ENCODE data around the gene CDH22.
A peak's percentile ranks its signal among the peaks of the same experiment; 100 is the strongest.

The CDH22 gene

DNA sequence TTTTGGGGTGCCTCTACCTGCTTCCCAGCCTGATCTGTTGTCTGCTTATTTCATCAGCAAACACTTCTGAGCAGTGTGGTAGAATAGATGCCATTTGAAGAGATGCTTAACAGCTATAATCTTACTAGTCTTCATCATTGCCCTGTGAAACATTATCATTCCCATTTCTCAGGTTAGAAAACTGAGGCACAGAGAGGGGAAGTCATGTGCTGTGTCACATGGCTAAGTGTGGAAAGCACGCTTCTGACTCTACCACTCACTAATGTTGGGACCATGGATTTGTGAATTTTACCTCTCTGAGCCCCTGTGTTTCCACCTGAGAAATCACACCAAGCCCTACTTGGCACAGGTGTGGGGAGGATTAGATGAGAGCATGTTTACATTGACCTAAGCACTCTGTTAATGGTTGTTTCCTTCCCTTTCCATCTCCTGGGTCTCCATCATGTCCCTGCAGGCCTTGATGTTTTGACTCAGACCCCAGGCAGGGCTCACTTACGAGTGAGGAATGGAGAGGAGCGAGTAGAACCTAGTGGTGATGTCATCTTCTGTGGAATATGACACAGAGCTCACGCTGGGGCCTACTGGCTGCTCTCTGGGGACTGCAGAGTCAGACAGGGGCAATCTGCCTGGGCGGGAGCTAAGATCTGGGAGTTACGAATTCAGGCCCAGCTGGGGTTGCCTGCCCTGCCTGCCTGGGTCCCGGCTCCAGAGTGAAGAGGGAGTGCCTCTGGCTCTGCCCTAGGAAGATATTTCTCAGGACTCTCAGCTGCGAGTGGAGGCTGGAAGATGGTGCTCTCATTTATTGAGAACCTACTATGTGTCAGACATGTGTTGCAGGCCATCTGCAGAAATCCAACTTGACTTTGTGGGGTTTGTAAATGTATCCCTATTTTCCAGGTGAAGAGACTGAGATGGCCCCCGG is 64.3 kb downstream of the CDH22 start:
- Histone ChIP-seq H3K4me2 (peak overlapping the region in 4 of 11 experiments; percentile 1 to 38 (median 9); a peak in 2 of 22 replicates), H3K9me3 (replicated peaks in 1 of 11) (no peaks in the 10 kb centered on the region), H3K27ac (no peak overlapping the region), H4K20me1 (peaks cover 0 to 13% (median 0%) of the 10 kb centered on the region in 11 experiments; a peak in 3 of 22 replicates), H3K9ac (no peak overlapping the region), H3K4me1 (peaks cover 0 to 40% (median 18%) of the 10 kb centered on the region in 10 experiments; a peak in 15 of 20 replicates), H3K36me3 (no peaks in the 10 kb centered on the region), H3K4me3 (no peak overlapping the region), H3K27me3 (peaks cover 0 to 14% (median 5%) of the 10 kb centered on the region in 11 experiments; a peak in 8 of 22 replicates)
- TF ChIP-seq Cebpa-rat (IDR thresholded peaks at IDR 0.05), result no peak

DNA sequence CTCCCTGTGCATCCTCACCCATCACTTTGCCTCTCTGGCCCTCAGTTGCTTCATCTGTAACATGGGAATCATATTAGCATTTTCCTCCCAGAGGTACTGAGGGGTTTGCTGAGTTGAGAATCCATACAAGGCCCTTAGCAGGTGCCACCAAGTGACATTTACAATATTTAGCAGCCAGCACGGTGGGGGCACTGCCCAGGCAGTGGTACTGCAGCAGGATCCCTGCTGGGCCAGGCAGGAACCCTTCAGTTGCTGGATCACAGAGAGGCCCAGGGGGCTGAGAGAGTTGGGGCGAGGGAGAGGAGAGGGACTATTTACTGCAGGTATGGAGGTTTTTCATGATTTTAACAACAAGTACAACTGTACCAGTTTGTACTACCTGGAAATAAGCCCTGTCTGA is 65.9 kb downstream of the CDH22 start:
- no peak for TF ChIP-seq Cebpa-rat (IDR thresholded peaks at IDR 0.05)
- no peak overlapping the region for H3K9ac ChIP-seq
- H3K4me3 ChIP-seq, result no peak overlapping the region
- peaks cover 0 to 13% (median 0%) of the 10 kb centered on the region in 11 experiments; a peak in 4 of 22 replicates for H4K20me1 ChIP-seq
- H3K4me1 ChIP-seq, result peaks cover 0 to 35% (median 20%) of the 10 kb centered on the region in 10 experiments; a peak in 15 of 20 replicates
- H3K4me2 ChIP-seq, result no peak overlapping the region
- H3K9me3 ChIP-seq (replicated peaks in 1 of 11), result no peaks in the 10 kb centered on the region
- no peak overlapping the region for H3K27ac ChIP-seq
- no peaks in the 10 kb centered on the region for H3K36me3 ChIP-seq
- H3K27me3 ChIP-seq, result peaks cover 0 to 12% (median 0%) of the 10 kb centered on the region in 11 experiments; a peak in 7 of 22 replicates

DNA sequence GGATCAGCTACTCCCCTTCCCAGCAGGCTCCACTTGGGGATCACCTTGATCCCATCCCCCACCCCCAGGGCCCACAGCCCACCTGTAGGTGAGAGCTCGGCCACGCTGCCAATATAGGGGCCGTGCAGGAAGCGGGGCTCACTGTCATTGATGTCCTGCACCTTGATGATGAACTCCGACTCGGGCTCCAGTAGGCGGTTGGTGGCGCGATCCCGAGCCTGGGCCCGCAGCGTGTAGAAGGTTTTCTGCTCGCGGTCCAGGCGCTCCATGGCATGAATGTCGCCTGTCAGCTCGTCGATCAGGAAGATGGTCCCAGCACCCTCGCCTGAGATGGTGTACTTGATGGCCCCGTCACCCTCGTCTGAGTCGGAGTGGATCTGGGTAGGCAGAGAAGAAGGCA is 67.4 kb downstream of the CDH22 start:
- Histone ChIP-seq H3K4me3 (no peak overlapping the region), H4K20me1 (peaks cover 0 to 13% (median 0%) of the 10 kb centered on the region in 11 experiments; a peak in 3 of 22 replicates), H3K9ac (no peak overlapping the region), H3K4me2 (no peak overlapping the region), H3K27ac (no peak overlapping the region), H3K27me3 (peaks cover 0 to 1% (median 0%) of the 10 kb centered on the region in 11 experiments; a peak in 2 of 22 replicates), H3K36me3 (no peaks in the 10 kb centered on the region), H3K9me3 (replicated peaks in 1 of 11) (no peaks in the 10 kb centered on the region), H3K4me1 (peaks cover 0 to 24% (median 8%) of the 10 kb centered on the region in 10 experiments; a peak in 10 of 20 replicates)
- TF ChIP-seq Cebpa-rat (IDR thresholded peaks at IDR 0.05), result no peak

DNA sequence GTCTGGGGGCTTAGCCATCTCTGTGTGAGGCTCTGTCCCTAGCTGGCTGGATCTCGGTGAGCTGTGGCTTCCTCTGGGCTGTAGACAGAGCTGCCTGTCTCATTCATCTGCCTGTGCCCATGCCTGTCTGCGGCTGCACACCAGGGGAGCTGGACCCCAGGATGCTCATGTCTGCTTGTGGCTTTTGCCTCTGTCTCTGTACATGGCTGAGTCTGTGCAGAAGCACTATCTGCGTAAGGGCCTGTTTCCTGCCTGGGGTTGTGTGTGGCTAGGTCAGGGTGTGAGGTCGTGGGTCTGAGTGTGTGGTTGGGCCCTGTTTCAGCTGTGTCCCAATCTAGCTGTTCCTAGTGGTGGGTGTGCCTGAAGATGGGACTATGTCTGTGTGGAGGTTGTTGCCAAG is 68.2 kb downstream of the CDH22 start:
- H3K36me3 ChIP-seq, result no peaks in the 10 kb centered on the region
- peaks cover 0 to 18% (median 8%) of the 10 kb centered on the region in 10 experiments; a peak in 9 of 20 replicates for H3K4me1 ChIP-seq
- H3K9ac ChIP-seq, result no peak overlapping the region
- no peak overlapping the region for H3K4me2 ChIP-seq
- H3K27ac ChIP-seq, result no peak overlapping the region
- H3K27me3 ChIP-seq, result no peaks in the 10 kb centered on the region; a peak in 1 of 22 replicates
- no peaks in the 10 kb centered on the region for H3K9me3 ChIP-seq (replicated peaks in 1 of 11)
- peaks cover 0 to 13% (median 0%) of the 10 kb centered on the region in 11 experiments; a peak in 3 of 22 replicates for H4K20me1 ChIP-seq
- no peak for TF ChIP-seq Cebpa-rat (IDR thresholded peaks at IDR 0.05)
- no peak overlapping the region for H3K4me3 ChIP-seq

GRCh38 chr20:46237736-46238135 is 70.6 kb downstream of the CDH22 start:
- Histone ChIP-seq H4K20me1 (peaks cover 0 to 21% (median 0%) of the 10 kb centered on the region in 11 experiments; a peak in 8 of 22 replicates), H3K9me3 (replicated peaks in 1 of 11) (no peaks in the 10 kb centered on the region), H3K4me2 (peak overlapping the region in 5 of 11 experiments; percentile 2 to 16 (median 7); a peak in 4 of 22 replicates), H3K4me1 (peaks cover 0 to 8% (median 3%) of the 10 kb centered on the region in 10 experiments; a peak in 4 of 20 replicates), H3K36me3 (no peaks in the 10 kb centered on the region), H3K27ac (no peak overlapping the region), H3K9ac (no peak overlapping the region), H3K27me3 (peaks cover 0 to 1% (median 0%) of the 10 kb centered on the region in 11 experiments; a peak in 1 of 22 replicates), H3K4me3 (no peak overlapping the region)
- no peak for TF ChIP-seq Cebpa-rat (IDR thresholded peaks at IDR 0.05)

- H3K27me3 ChIP-seq, result peaks cover 0 to 6% (median 0%) of the 10 kb centered on the region in 11 experiments; a peak in 1 of 22 replicates
- peaks cover 0 to 23% (median 0%) of the 10 kb centered on the region in 11 experiments; a peak in 8 of 22 replicates for H4K20me1 ChIP-seq
- H3K9me3 ChIP-seq (replicated peaks in 1 of 11), result no peaks in the 10 kb centered on the region
- H3K4me3 ChIP-seq, result no peak overlapping the region
- peaks cover 0 to 8% (median 3%) of the 10 kb centered on the region in 10 experiments; a peak in 4 of 20 replicates for H3K4me1 ChIP-seq
- peak overlapping the region in 5 of 11 experiments; percentile 2 to 16 (median 7); a peak in 4 of 22 replicates for H3K4me2 ChIP-seq
- TF ChIP-seq Cebpa-rat (IDR thresholded peaks at IDR 0.05), result no peak
- H3K36me3 ChIP-seq, result no peaks in the 10 kb centered on the region
- no peak overlapping the region for H3K9ac ChIP-seq
- no peak overlapping the region for H3K27ac ChIP-seq
Measured at GRCh38 chr20:46237227-46237626, 71.1 kb downstream of the CDH22 start.

GRCh38 chr20:46235077-46235476 is 73.2 kb downstream of the CDH22 start:
- Histone ChIP-seq H3K27me3 (peaks cover 0 to 7% (median 0%) of the 10 kb centered on the region in 11 experiments; a peak in 2 of 22 replicates), H4K20me1 (peaks cover 0 to 21% (median 0%) of the 10 kb centered on the region in 11 experiments; a peak in 10 of 22 replicates), H3K4me3 (no peak overlapping the region), H3K36me3 (no peaks in the 10 kb centered on the region), H3K9ac (no peak overlapping the region), H3K4me1 (peaks cover 0 to 8% (median 3%) of the 10 kb centered on the region in 10 experiments; a peak in 4 of 20 replicates), H3K27ac (no peak overlapping the region), H3K4me2 (no peak overlapping the region), H3K9me3 (replicated peaks in 1 of 11) (no peaks in the 10 kb centered on the region)
- no peak for TF ChIP-seq Cebpa-rat (IDR thresholded peaks at IDR 0.05)

- no peaks in the 10 kb centered on the region for H3K9me3 ChIP-seq (replicated peaks in 1 of 11)
- H3K27ac ChIP-seq, result no peak overlapping the region
- H4K20me1 ChIP-seq, result peaks cover 0 to 20% (median 0%) of the 10 kb centered on the region in 11 experiments; a peak in 9 of 22 replicates
- no peak overlapping the region for H3K9ac ChIP-seq
- no peak overlapping the region for H3K4me2 ChIP-seq
- peaks cover 0 to 8% (median 3%) of the 10 kb centered on the region in 10 experiments; a peak in 4 of 20 replicates for H3K4me1 ChIP-seq
- H3K36me3 ChIP-seq, result no peaks in the 10 kb centered on the region
- no peak overlapping the region for H3K4me3 ChIP-seq
- TF ChIP-seq Cebpa-rat (IDR thresholded peaks at IDR 0.05), result no peak
- peaks cover 0 to 7% (median 0%) of the 10 kb centered on the region in 11 experiments; a peak in 3 of 22 replicates for H3K27me3 ChIP-seq
Measured at GRCh38 chr20:46233701-46234100, 74.6 kb downstream of the CDH22 start.

DNA sequence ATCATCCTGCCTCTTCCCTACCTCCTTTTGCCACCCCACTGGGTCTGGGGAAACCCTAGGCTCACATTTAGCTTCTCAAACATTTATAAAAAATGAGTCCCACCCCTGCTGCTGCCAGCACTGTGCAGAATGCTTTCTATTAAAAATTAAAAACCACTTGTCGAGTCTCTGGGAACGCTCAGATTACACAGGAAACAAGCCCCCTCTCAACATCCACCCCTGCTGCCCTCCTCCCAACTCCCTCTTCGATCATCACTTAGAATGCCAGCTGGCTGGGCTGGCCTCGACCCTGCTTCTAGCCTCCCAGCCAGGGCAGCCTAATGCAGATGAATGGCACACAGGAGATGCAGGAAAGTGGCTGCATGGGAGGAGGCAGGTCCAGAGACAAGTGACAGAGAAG is 75.8 kb downstream of the CDH22 start:
- Histone ChIP-seq H3K27me3 (peaks cover 0 to 7% (median 0%) of the 10 kb centered on the region in 11 experiments; a peak in 4 of 22 replicates), H3K9me3 (replicated peaks in 1 of 11) (peaks cover 0 to 7% (median 5%) of the 10 kb centered on the region in 11 experiments; a peak in 9 of 22 replicates), H3K4me3 (no peak overlapping the region), H3K9ac (no peak overlapping the region), H3K27ac (no peak overlapping the region), H3K4me2 (no peak overlapping the region), H4K20me1 (peaks cover 0 to 20% (median 0%) of the 10 kb centered on the region in 11 experiments; a peak in 9 of 22 replicates), H3K36me3 (no peaks in the 10 kb centered on the region), H3K4me1 (peaks cover 0 to 6% (median 1%) of the 10 kb centered on the region in 10 experiments; a peak in 4 of 20 replicates)
- TF ChIP-seq Cebpa-rat (IDR thresholded peaks at IDR 0.05), result no peak

Measured in BLaER1 treated with 17β-estradiol and CSF1 and Interleukin-3, amounts not matched to agents 10 nM and 100 nM (cell line).